Bronchial epithelial cell (primary cell): ENCODE data around the gene NRXN3. TPM values are rescaled to one million over a fixed set of nuclear protein-coding genes. Genes with fewer than 3 reads are reported as not detected.
A peak's percentile ranks its signal among the peaks of the same experiment; 100 is the strongest.

Source experiments
- DNase-seq: peaks from one replicate; pipeline ENCODE4 v3.0.0-alpha.2; 2010; ENCODE audit warnings: low read depth
- FAIRE-seq: peaks from 2 replicates; lab custom pipeline; 2011; peaks lifted over from hg19 to GRCh38; lab: Jason Lieb, UNC
- H3K27me3 ChIP-seq: 2 replicates; pipeline ENCODE4 v1.5.1; 2011; ENCODE audit warnings: low read length; ENCODE audit not compliant: control insufficient read depth, insufficient read depth
- H3K36me3 ChIP-seq: 2 replicates; pipeline ENCODE4 v1.5.1; 2011; ENCODE audit warnings: low read length; ENCODE audit not compliant: control insufficient read depth, insufficient read depth
- H3K4me3 ChIP-seq: 2 replicates; pipeline ENCODE4 v1.5.1; 2011; ENCODE audit warnings: mild to moderate bottlenecking, low read depth, low read length, control low read depth
- total RNA-seq: library from RNA; depleted of rRNA; stranded (reverse); fragments of >200 nt; gene quantifications from 2 replicates; pipeline ENCODE4 v1.2.1, GENCODE V29; 2014
- TF ChIP-seq, protein P1 (sequence below): IDR thresholded peaks from 2 replicates; pipeline ENCODE4 v1.5.1; 2011; ENCODE audit warnings: mild to moderate bottlenecking, moderate library complexity, low read length, control low read depth, inconsistent platforms; ENCODE audit not compliant: insufficient read depth, severe bottlenecking

The NRXN3 gene
- total RNA-seq, 1 donor from 2014 or later = under 0.01 TPM

DNA sequence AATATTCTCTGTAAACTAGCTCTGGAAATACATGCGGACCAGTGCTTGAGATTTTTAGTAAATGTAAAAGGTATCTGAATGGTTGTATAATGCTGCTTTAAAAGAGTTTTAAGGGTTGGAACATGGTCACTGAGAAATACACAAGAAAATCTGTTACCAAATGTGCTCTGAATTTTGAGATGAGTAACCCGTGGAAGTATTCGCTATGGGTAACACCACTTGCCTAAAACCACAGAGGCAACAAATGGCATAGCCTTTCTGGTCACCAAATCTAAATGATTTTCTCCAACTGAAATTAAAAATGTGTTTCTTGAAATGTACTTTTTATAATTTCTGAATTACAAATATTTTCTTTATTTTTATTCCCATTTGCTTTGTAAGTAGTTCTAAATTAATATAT lies 1295.5 kb downstream of the NRXN3 start:
- no peak for FAIRE-seq
- TF ChIP-seq, protein P1, sequence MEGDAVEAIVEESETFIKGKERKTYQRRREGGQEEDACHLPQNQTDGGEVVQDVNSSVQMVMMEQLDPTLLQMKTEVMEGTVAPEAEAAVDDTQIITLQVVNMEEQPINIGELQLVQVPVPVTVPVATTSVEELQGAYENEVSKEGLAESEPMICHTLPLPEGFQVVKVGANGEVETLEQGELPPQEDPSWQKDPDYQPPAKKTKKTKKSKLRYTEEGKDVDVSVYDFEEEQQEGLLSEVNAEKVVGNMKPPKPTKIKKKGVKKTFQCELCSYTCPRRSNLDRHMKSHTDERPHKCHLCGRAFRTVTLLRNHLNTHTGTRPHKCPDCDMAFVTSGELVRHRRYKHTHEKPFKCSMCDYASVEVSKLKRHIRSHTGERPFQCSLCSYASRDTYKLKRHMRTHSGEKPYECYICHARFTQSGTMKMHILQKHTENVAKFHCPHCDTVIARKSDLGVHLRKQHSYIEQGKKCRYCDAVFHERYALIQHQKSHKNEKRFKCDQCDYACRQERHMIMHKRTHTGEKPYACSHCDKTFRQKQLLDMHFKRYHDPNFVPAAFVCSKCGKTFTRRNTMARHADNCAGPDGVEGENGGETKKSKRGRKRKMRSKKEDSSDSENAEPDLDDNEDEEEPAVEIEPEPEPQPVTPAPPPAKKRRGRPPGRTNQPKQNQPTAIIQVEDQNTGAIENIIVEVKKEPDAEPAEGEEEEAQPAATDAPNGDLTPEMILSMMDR = no peak
- no peaks in the 10 kb centered on the region for H3K27me3 ChIP-seq
- H3K36me3 ChIP-seq = no peaks in the 10 kb centered on the region
- no peak for DNase-seq
- no peak overlapping the region for H3K4me3 ChIP-seq

DNA sequence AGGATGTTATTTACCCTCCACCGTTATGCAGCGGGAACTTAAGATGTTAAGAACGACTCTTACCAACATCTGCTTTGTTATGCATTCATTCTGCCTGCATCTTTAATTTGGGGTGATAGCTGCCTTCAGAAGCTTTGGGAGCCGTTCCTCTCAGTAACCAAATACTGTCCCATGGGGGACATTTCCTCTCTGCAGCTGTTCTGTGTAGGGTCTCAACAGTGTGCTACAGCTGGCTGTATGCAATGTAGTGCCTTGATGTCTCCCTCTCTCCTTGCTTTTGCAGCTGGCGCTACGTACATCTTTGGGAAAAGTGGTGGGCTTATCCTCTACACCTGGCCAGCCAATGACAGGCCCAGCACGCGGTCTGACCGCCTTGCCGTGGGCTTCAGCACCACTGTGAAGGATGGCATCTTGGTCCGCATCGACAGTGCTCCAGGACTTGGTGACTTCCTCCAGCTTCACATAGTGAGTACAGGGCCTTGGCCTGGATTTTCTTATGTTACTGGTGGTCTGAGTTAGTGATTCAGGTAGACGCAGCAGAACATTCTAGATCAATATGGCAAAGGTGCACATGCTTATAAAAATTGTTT lies 1296.9 kb downstream of the NRXN3 start:
- H3K27me3 ChIP-seq = no peaks in the 10 kb centered on the region
- DNase-seq (no peak), FAIRE-seq (no peak)

DNA sequence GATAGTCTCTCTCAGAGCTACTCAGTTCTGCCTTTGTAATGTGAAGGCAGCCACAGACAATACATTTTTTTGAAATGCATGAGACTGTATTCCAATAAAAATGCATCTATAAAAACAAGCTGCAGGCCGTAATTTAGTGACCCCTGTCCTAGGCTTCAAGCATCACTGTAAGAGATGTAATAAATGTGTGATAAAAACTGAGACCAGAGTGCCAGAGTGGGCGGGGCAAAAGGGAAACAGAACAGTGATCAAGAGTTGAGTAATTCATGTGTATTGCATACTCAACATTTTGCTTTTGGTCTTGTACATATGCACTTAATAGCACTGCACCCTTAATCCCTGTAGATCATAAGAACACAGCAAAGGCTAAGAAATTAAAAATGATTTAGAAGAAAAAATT lies 1297.7 kb downstream of the NRXN3 start:
- no peaks in the 10 kb centered on the region for H3K36me3 ChIP-seq
- TF ChIP-seq, protein P1 = no peak
- peak; percentile 6 for DNase-seq
- FAIRE-seq = no peak
- no peak overlapping the region for H3K4me3 ChIP-seq
- H3K27me3 ChIP-seq = no peaks in the 10 kb centered on the region

More for the DNA sequence above, 1296.9 kb downstream of the NRXN3 start:
- Histone ChIP-seq H3K36me3 (no peaks in the 10 kb centered on the region), H3K4me3 (no peak overlapping the region)
- TF ChIP-seq, protein P1 = no peak

DNA sequence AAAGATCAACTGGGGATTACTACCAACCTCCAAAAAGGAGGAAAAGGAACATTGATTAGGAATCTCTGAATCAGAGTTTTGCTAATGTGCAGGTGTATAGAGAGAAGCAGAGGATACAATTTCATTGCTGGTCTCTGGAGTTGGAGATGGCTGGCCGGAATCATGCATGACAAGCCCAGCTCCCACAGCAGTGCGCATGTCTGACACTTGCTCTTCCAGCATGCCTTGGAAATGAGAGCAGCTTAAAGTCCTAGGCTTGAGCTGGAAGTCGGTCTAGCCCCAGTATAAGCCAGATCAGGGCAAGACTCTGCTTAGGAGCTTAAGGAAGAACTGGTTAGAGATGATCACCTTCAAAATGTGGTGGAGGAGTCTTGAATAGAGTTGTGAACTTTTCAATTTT lies 1298.3 kb downstream of the NRXN3 start:
- no peaks in the 10 kb centered on the region for H3K27me3 ChIP-seq
- H3K4me3 ChIP-seq = no peak overlapping the region
- DNase-seq (no peak), FAIRE-seq (no peak)
- TF ChIP-seq, protein P1 = no peak
- H3K36me3 ChIP-seq = no peaks in the 10 kb centered on the region

DNA sequence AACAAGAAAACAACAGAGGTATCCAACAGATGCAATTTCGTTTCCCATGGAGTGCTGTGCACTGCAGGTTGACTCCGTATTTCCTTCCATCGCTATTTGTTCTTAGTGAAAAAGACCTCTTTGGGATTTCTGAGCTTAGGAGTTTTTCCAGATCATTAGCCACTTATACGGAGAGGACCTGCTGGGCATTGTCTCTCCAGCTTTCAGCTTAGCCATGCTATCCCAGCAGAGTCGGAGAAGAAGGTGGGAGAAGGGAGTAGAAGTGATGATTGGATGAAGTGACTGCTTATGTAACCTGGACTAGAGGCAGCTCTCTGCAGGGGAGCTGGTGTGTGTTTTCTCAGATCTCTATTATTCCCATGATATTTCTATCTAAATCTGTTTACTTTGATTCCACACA lies 1303.5 kb downstream of the NRXN3 start:
- no peak for DNase-seq
- TF ChIP-seq, protein P1 = no peak
- H3K36me3 ChIP-seq = no peaks in the 10 kb centered on the region
- no peaks in the 10 kb centered on the region for H3K27me3 ChIP-seq
- no peak overlapping the region for H3K4me3 ChIP-seq
- FAIRE-seq = no peak
